ENCODE results near the gene MINDY4B.

MINDY4B gene

GRCh38 chr3:150920236-150920635 lies 15.0 kb upstream of the MINDY4B start:
- no peak for DNase-seq (ENCODE audit: low read depth)
- H3K4me3 ChIP-seq (ENCODE audit: low read depth, low read length), result no peak overlapping the region
- in situ Hi-C loops (cut with HindIII; ENCODE audit: low sequenced_read_pairs), result no loop called here
- TF ChIP-seq CTCF (IDR thresholded peaks at IDR 0.05; ENCODE audit: low read depth, low read length, missing control alignments), result no peak

GRCh38 chr3:150917951-150918350 lies 12.7 kb upstream of the MINDY4B start:
- DNase-seq (ENCODE audit: low read depth), result no peak
- TF ChIP-seq CTCF (IDR thresholded peaks at IDR 0.05; ENCODE audit: low read depth, low read length, missing control alignments), result no peak
- H3K4me3 ChIP-seq (ENCODE audit: low read depth, low read length), result no peak overlapping the region
- in situ Hi-C loops (cut with HindIII; ENCODE audit: low sequenced_read_pairs), result loop anchor here (10.0 kb wide), 1 partner anchor 207 kb away; no protein-coding TSS in a partner anchor

- no peak for DNase-seq (ENCODE audit: low read depth)
- no peak overlapping the region for H3K4me3 ChIP-seq (ENCODE audit: low read depth, low read length)
- in situ Hi-C loops (cut with HindIII; ENCODE audit: low sequenced_read_pairs), result loop anchor here (10.0 kb wide), 1 partner anchor 211 kb away; no protein-coding TSS in a partner anchor
- no peak for TF ChIP-seq CTCF (IDR thresholded peaks at IDR 0.05; ENCODE audit: low read depth, low read length, missing control alignments)
These were observed 8.1 kb upstream of the MINDY4B start for GRCh38 chr3:150913133-150913922.

- DNase-seq (ENCODE audit: low read depth), result no peak
These were observed 7.3 kb upstream of the MINDY4B start for GRCh38 chr3:150912501-150912900.

GRCh38 chr3:150911771-150912170 lies 6.5 kb upstream of the MINDY4B start:
- H3K4me3 ChIP-seq (ENCODE audit: low read depth, low read length), result no peak overlapping the region
- no peak for TF ChIP-seq CTCF (IDR thresholded peaks at IDR 0.05; ENCODE audit: low read depth, low read length, missing control alignments)
- DNase-seq (ENCODE audit: low read depth), result no peak
- in situ Hi-C loops (cut with HindIII; ENCODE audit: low sequenced_read_pairs), result loop anchor here (10.0 kb wide), 1 partner anchor 213 kb away; no protein-coding TSS in a partner anchor

More at GRCh38 chr3:150912501-150912900, 7.3 kb upstream of the MINDY4B start:
- TF ChIP-seq CTCF (IDR thresholded peaks at IDR 0.05; ENCODE audit: low read depth, low read length, missing control alignments), result no peak
- in situ Hi-C loops (cut with HindIII; ENCODE audit: low sequenced_read_pairs), result loop anchor here (10.0 kb wide), 1 partner anchor 212 kb away; no protein-coding TSS in a partner anchor
- H3K4me3 ChIP-seq (ENCODE audit: low read depth, low read length), result no peak overlapping the region

GRCh38 chr3:150906461-150906860 lies 1.2 kb upstream of the MINDY4B start:
- no peak overlapping the region for H3K4me3 ChIP-seq (ENCODE audit: low read depth, low read length)
- no peak for TF ChIP-seq CTCF (IDR thresholded peaks at IDR 0.05; ENCODE audit: low read depth, low read length, missing control alignments)
- no peak for DNase-seq (ENCODE audit: low read depth)
- in situ Hi-C loops (cut with HindIII; ENCODE audit: low sequenced_read_pairs), result no loop called here
